OCI-LY1 (cell line): ENCODE results near the gene ADAM22.

Experiments
- H2AFZ ChIP-seq: fragments of 200-600 bp; sonication (generic), shearing (Covaris generic); 2 replicates; pipeline ENCODE4 v1.6.0; 2014; ENCODE audit warnings: antibody characterized with exemption, mild to moderate bottlenecking, low read length
- H3F3A ChIP-seq: fragments of 200-600 bp; sonication (generic), shearing (Covaris generic); 2 replicates; pipeline ENCODE4 v1.6.0; 2014; ENCODE audit warnings: mild to moderate bottlenecking, antibody characterized with exemption, low read length, moderate library complexity; ENCODE audit not compliant: insufficient read depth
- H3K27ac ChIP-seq: fragments of 200-600 bp; sonication (generic); 2 replicates; pipeline ENCODE4 v1.5.1; 2014; ENCODE audit warnings: low read length, mixed run types, mild to moderate bottlenecking, low read depth; ENCODE audit not compliant: poor library complexity, severe bottlenecking
- H3K27me3 ChIP-seq: fragments of 200-600 bp; sonication (generic); 2 replicates; pipeline ENCODE4 v1.6.0; 2014; ENCODE audit warnings: antibody characterized with exemption, mild to moderate bottlenecking, low read length, moderate library complexity; ENCODE audit not compliant: insufficient read depth
- H3K36me3 ChIP-seq: fragments of 200-600 bp; sonication (generic); 2 replicates; pipeline ENCODE4 v1.6.1; 2014; ENCODE audit warnings: mild to moderate bottlenecking, antibody characterized with exemption, low read length, moderate library complexity, mixed read lengths; ENCODE audit not compliant: insufficient read depth
- H3K4me1 ChIP-seq: fragments of 200-600 bp; sonication (generic); 2 replicates; pipeline ENCODE4 v1.5.1; 2014; ENCODE audit warnings: mild to moderate bottlenecking, low read length, moderate library complexity; ENCODE audit not compliant: insufficient read depth, severe bottlenecking
- H3K4me2 ChIP-seq: fragments of 200-600 bp; sonication (generic), shearing (Covaris generic); 2 replicates; pipeline ENCODE4 v1.6.1; 2014; ENCODE audit warnings: low read length
- H3K4me3 ChIP-seq: fragments of 200-600 bp; sonication (generic); 2 replicates; pipeline ENCODE4 v1.5.1; 2014; ENCODE audit warnings: low read length, low read depth, mild to moderate bottlenecking, mixed read lengths; ENCODE audit not compliant: poor library complexity, severe bottlenecking
- H3K79me2 ChIP-seq: fragments of 200-600 bp; shearing (Covaris generic); 2 replicates; pipeline ENCODE4 v1.6.1; 2016; ENCODE audit warnings: mixed run types, low read length, mixed read lengths; ENCODE audit not compliant: insufficient read depth
- H3K9ac ChIP-seq: fragments of 200-600 bp; sonication (generic), shearing (Covaris generic); 2 replicates; pipeline ENCODE4 v1.6.1; 2014; ENCODE audit warnings: mild to moderate bottlenecking, low read length, mixed read lengths
- H3K9me2 ChIP-seq: fragments of 200-600 bp; sonication (generic), shearing (Covaris generic); 2 replicates; pipeline ENCODE4 v1.6.1; 2014; ENCODE audit warnings: low read depth, mild to moderate bottlenecking, low read length, mixed read lengths
- H3K9me3 ChIP-seq: fragments of 200-600 bp; shearing (Covaris generic); 2 replicates; pipeline ENCODE4 v1.6.1; 2014; ENCODE audit warnings: low read length, mixed read lengths
- H4K20me1 ChIP-seq: fragments of 200-600 bp; sonication (generic), shearing (Covaris generic); 2 replicates; pipeline ENCODE4 v1.6.0; 2016; ENCODE audit warnings: mild to moderate bottlenecking, low read length; ENCODE audit not compliant: insufficient read depth
- CTCF ChIP-seq: fragments of 200-600 bp; sonication (generic), shearing (Covaris generic); IDR thresholded peaks from 2 replicates; pipeline ENCODE4 v1.5.1; 2017; ENCODE audit warnings: mild to moderate bottlenecking, antibody characterized with exemption, low read length, moderate library complexity, mixed read lengths
- EZH2 ChIP-seq: fragments of 200-600 bp; sonication (generic), shearing (Covaris generic); IDR thresholded peaks from 2 replicates; pipeline ENCODE4 v1.8.0; 2017; ENCODE audit warnings: borderline replicate concordance, mixed run types, mild to moderate bottlenecking, antibody characterized with exemption, low read length, moderate library complexity, mixed read lengths

The ADAM22 gene

DNA sequence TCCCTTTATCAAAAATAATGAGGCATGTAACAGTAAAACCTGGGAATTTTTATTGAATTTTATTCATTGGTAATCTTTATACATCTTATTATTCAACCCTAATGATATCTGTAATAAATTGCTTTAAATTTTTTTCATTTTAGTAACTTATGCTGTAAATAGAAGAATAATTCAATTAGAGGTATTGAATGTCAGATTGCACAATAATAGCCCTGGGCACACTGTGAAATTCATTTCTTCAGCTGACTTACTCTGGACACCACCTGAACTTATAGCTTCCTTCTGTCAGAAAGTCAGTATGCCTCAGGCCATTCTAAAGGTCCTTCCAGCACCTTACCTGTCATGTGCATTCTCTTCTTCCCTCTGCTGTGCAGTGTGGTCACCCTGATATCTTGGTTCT, 59.2 kb downstream of the ADAM22 start:
- no peak for TF ChIP-seq EZH2
- no peaks in the 10 kb centered on the region for H4K20me1 ChIP-seq
- no peaks in the 10 kb centered on the region for H3K9me2 ChIP-seq
- no peaks in the 10 kb centered on the region for H3K4me1 ChIP-seq
- H3K79me2 ChIP-seq = no peaks in the 10 kb centered on the region
- no peaks in the 10 kb centered on the region for H3F3A ChIP-seq
- no peak overlapping the region for H3K4me3 ChIP-seq
- H3K9ac ChIP-seq = no peak overlapping the region
- no peaks in the 10 kb centered on the region for H3K27me3 ChIP-seq
- no peak overlapping the region for H2AFZ ChIP-seq
- H3K9me3 ChIP-seq = no peaks in the 10 kb centered on the region
- H3K27ac ChIP-seq = no peak overlapping the region
- no peak overlapping the region for H3K4me2 ChIP-seq
- H3K36me3 ChIP-seq = no peaks in the 10 kb centered on the region

DNA sequence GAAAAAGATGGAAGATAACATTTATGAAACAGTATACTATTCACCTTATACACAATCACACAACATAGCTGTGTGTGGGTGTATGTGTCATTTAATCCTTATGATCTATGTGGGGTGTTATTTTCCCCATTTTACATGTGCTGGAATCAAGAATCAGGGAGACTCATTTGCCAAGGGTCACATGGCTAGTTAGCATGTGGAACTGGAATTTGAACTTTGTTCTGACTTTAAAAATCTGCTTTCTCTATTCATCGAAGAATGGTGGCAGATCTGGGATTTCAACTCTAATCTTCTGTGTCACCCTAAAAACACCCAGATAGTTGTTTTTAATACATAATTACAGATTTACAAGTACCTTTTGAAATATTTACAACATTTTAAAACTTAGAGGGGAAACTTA, 65.2 kb downstream of the ADAM22 start:
- Histone ChIP-seq H3K27me3 (no peaks in the 10 kb centered on the region), H3F3A (no peaks in the 10 kb centered on the region), H4K20me1 (no peaks in the 10 kb centered on the region), H3K9me2 (no peaks in the 10 kb centered on the region), H2AFZ (no peak overlapping the region), H3K27ac (no peak overlapping the region), H3K9ac (no peak overlapping the region), H3K79me2 (no peaks in the 10 kb centered on the region), H3K9me3 (no peaks in the 10 kb centered on the region), H3K4me3 (no peak overlapping the region), H3K4me1 (no peaks in the 10 kb centered on the region), H3K36me3 (no peaks in the 10 kb centered on the region), H3K4me2 (no peak overlapping the region)
- no peak for TF ChIP-seq EZH2
- TF ChIP-seq CTCF = no peak

GRCh38 chr7:88001744-88002530, 67.9 kb downstream of the ADAM22 start:
- TF ChIP-seq CTCF (no peak), EZH2 (no peak)
- no peak overlapping the region for H2AFZ ChIP-seq
- H3K9ac ChIP-seq = no peak overlapping the region
- no peaks in the 10 kb centered on the region for H3K36me3 ChIP-seq
- no peaks in the 10 kb centered on the region for H3K9me2 ChIP-seq
- no peaks in the 10 kb centered on the region for H3K4me1 ChIP-seq
- H3F3A ChIP-seq = no peaks in the 10 kb centered on the region
- H3K27me3 ChIP-seq = no peaks in the 10 kb centered on the region
- H3K4me3 ChIP-seq = no peak overlapping the region
- no peak overlapping the region for H3K4me2 ChIP-seq
- H3K79me2 ChIP-seq = no peaks in the 10 kb centered on the region
- H3K9me3 ChIP-seq = no peaks in the 10 kb centered on the region
- H4K20me1 ChIP-seq = no peaks in the 10 kb centered on the region
- no peak overlapping the region for H3K27ac ChIP-seq

GRCh38 chr7:88002617-88003016, 68.6 kb downstream of the ADAM22 start:
- no peak overlapping the region for H3K4me3 ChIP-seq
- H3F3A ChIP-seq = no peaks in the 10 kb centered on the region
- no peak overlapping the region for H3K27ac ChIP-seq
- no peak overlapping the region for H3K4me2 ChIP-seq
- no peaks in the 10 kb centered on the region for H3K9me3 ChIP-seq
- no peak overlapping the region for H3K9ac ChIP-seq
- no peaks in the 10 kb centered on the region for H4K20me1 ChIP-seq
- no peaks in the 10 kb centered on the region for H3K27me3 ChIP-seq
- H2AFZ ChIP-seq = no peak overlapping the region
- TF ChIP-seq EZH2 = no peak
- TF ChIP-seq CTCF = no peak
- no peaks in the 10 kb centered on the region for H3K36me3 ChIP-seq
- H3K79me2 ChIP-seq = no peaks in the 10 kb centered on the region
- H3K4me1 ChIP-seq = no peaks in the 10 kb centered on the region
- no peaks in the 10 kb centered on the region for H3K9me2 ChIP-seq
